OCI-LY7 (cell line): ENCODE measurements around the gene EDNRA.

ENCODE experiments used
- EZH2phosphoT487 ChIP-seq: fragments of 200-600 bp; sonication (generic); IDR thresholded peaks from 2 replicates; pipeline ENCODE4 v1.6.1; 2018; ENCODE audit warnings: low read depth, borderline replicate concordance, mild to moderate bottlenecking, mixed run types, antibody characterized with exemption, low read length, moderate library complexity, mixed read lengths
- TF ChIP-seq, protein P1 (sequence below): fragments of 200-600 bp; sonication (generic); conservative IDR thresholded peaks from 2 replicates; pipeline ENCODE4 v1.5.1; 2014; ENCODE audit warnings: mild to moderate bottlenecking, antibody characterized with exemption, low read length, moderate library complexity, mixed read lengths

DNA sequence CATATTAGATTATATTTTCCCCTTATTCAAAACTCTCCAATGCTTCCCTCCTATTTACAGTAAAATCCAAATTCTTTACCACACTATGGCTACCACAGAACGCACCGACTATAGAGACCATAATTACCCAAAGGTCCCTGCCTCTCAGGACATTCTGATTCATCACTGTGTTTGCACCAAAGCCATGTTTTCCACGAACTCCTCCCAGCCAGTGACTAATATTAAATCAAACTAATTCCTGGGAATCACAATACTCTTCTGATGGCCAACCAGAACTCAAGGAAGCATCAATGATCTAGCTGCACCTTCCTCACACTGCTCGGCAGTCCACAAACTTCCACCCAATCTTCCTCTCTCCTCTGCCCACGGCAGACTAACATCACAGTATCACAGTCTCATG is 24.2 kb upstream of the EDNRA start:
- TF ChIP-seq EZH2phosphoT487: no peak
- TF ChIP-seq, protein P1, sequence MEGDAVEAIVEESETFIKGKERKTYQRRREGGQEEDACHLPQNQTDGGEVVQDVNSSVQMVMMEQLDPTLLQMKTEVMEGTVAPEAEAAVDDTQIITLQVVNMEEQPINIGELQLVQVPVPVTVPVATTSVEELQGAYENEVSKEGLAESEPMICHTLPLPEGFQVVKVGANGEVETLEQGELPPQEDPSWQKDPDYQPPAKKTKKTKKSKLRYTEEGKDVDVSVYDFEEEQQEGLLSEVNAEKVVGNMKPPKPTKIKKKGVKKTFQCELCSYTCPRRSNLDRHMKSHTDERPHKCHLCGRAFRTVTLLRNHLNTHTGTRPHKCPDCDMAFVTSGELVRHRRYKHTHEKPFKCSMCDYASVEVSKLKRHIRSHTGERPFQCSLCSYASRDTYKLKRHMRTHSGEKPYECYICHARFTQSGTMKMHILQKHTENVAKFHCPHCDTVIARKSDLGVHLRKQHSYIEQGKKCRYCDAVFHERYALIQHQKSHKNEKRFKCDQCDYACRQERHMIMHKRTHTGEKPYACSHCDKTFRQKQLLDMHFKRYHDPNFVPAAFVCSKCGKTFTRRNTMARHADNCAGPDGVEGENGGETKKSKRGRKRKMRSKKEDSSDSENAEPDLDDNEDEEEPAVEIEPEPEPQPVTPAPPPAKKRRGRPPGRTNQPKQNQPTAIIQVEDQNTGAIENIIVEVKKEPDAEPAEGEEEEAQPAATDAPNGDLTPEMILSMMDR: no peak
